Glutamatergic neuron (in vitro differentiated cells): Measurements from ENCODE around the gene SPATA25. TPM values are rescaled to one million over a fixed set of nuclear protein-coding genes. Genes with fewer than 3 reads are reported as not detected.

Experiments
- DNase-seq: peaks from one replicate; pipeline ENCODE4 v3.0.0; 2022
- H3K27ac Mint-ChIP-seq: one replicate; pipeline ENCODE4 v1.8.0; 2020; ENCODE audit warnings: mild to moderate bottlenecking, mixed read lengths, inconsistent platforms; ENCODE audit not compliant: unreplicated experiment
- H3K27me3 Mint-ChIP-seq: one replicate; pipeline ENCODE4 v1.8.0; 2020; ENCODE audit warnings: mild to moderate bottlenecking, moderate library complexity, mixed read lengths, inconsistent platforms; ENCODE audit not compliant: unreplicated experiment
- H3K36me3 Mint-ChIP-seq: one replicate; pipeline ENCODE4 v1.8.0; 2020; ENCODE audit warnings: mild to moderate bottlenecking, mixed read lengths, inconsistent platforms; ENCODE audit not compliant: unreplicated experiment
- H3K4me1 Mint-ChIP-seq: one replicate; pipeline ENCODE4 v1.8.0; 2020; ENCODE audit warnings: mild to moderate bottlenecking, low read depth, mixed read lengths, inconsistent platforms; ENCODE audit not compliant: unreplicated experiment
- H3K4me3 Mint-ChIP-seq: one replicate; pipeline ENCODE4 v1.8.0; 2020; ENCODE audit warnings: mild to moderate bottlenecking, mixed read lengths, inconsistent platforms; ENCODE audit not compliant: unreplicated experiment
- H3K9me3 Mint-ChIP-seq: one replicate; pipeline ENCODE4 v1.8.0; 2020; ENCODE audit warnings: mild to moderate bottlenecking, moderate library complexity, mixed read lengths, inconsistent platforms; ENCODE audit not compliant: unreplicated experiment
- CTCF ChIP-seq: fragments of 200-600 bp; sonication (generic); IDR thresholded peaks from one replicate; pipeline ENCODE4 v1.5.0; 2021; ENCODE audit not compliant: partially characterized antibody, unreplicated experiment
- total RNA-seq: library from RNA; stranded (reverse); fragmentation: NEBNext Ultra II Directional; extraction: Animal tissue kit (Norgen Biotek cat#: 25700); gene quantifications from one replicate; pipeline ENCODE4 v1.2.1, GENCODE V29; 2021; ENCODE audit not compliant: unreplicated experiment

Gene SPATA25
- total RNA-seq, 1 donor from 2014 or later, result 1.2 TPM

GRCh38 chr20:45857114-45857881 lies 30.1 kb downstream of the SPATA25 start, which contains the start of the genes ACOT8 and ZSWIM3:
Gene ACOT8, minus strand, starts transcription at chr20:45857392. Its CDS starts 77 bp downstream, at chr20:45857315.
Gene ZSWIM3, plus strand, starts transcription at chr20:45857614. Its CDS starts 212 bp downstream, at chr20:45857826.
- Mint-ChIP-seq H3K27ac (peak within 1 kb of the TSS; percentile 95), H3K27me3 (peaks cover 5% of the 10 kb centered on the region), H3K9me3 (peaks cover 4% of the 10 kb centered on the region), H3K36me3 (no peaks in the 10 kb centered on the region), H3K4me1 (peaks cover 6% of the 10 kb centered on the region), H3K4me3 (peak within 1 kb of the TSS; percentile 95)
- no peak for TF ChIP-seq CTCF
- DNase-seq, result peak; percentile 84

- H3K36me3 Mint-ChIP-seq, result no peaks in the 10 kb centered on the region
- H3K27me3 Mint-ChIP-seq, result peaks cover 7% of the 10 kb centered on the region
- H3K9me3 Mint-ChIP-seq, result peaks cover 4% of the 10 kb centered on the region
- no peak overlapping the region for H3K4me3 Mint-ChIP-seq
- peaks cover 5% of the 10 kb centered on the region for H3K4me1 Mint-ChIP-seq
- DNase-seq, result no peak
- TF ChIP-seq CTCF, result no peak
- no peak overlapping the region for H3K27ac Mint-ChIP-seq
Observed at GRCh38 chr20:45853484-45853883, 33.9 kb downstream of the SPATA25 start.

- Mint-ChIP-seq H3K4me1 (peaks cover 2% of the 10 kb centered on the region), H3K36me3 (no peaks in the 10 kb centered on the region), H3K27me3 (peaks cover 2% of the 10 kb centered on the region), H3K4me3 (no peak overlapping the region), H3K27ac (no peak overlapping the region), H3K9me3 (peaks cover 2% of the 10 kb centered on the region)
- DNase-seq, result no peak
- no peak for TF ChIP-seq CTCF
Observed at GRCh38 chr20:45852326-45852725, 35.1 kb downstream of the SPATA25 start.

DNA sequence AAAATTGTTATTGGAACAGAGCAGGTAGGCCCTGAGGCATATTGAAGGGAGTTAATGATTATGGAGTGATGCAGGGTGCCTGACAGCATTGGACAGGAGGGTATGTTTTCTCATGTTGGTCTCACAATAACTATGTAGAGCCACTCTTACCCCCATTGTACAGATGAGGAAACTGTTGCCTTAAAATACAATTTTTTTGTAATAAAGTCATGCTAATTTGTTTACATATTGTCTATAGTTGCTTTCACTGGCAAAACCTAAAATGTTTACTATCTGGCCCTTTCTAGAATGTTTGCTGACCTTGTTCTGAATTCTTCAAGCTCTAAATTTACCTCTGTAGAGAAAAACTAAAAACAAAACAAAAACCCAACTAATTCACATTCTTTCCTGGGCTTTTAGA lies 35.9 kb downstream of the SPATA25 start:
- Mint-ChIP-seq H3K4me3 (no peak overlapping the region), H3K9me3 (peaks cover under 1% of the 10 kb centered on the region), H3K36me3 (no peaks in the 10 kb centered on the region), H3K4me1 (peaks cover 2% of the 10 kb centered on the region), H3K27me3 (peaks cover 2% of the 10 kb centered on the region), H3K27ac (no peak overlapping the region)
- no peak for DNase-seq
- TF ChIP-seq CTCF, result no peak

DNA sequence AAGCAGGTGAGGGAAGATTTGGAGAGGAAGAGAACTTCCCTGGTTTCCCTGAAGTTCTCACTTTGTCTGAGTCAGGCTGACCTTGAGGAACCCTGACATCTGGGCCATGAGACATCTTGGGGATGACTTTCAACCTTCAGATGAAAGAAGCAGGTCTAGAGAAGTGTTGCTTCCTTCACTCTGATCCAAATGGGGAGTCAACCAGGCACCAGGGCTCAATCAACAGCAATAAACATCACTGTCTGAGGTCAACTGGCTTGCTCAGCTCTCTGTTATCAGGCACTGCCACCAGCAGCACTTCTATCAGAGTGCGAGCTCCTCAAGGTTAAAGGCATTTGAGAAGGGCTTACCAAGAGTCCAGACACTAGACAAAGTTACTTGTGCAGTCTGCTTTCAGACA lies 36.5 kb downstream of the SPATA25 start:
- H3K36me3 Mint-ChIP-seq, result no peaks in the 10 kb centered on the region
- no peak for TF ChIP-seq CTCF
- no peaks in the 10 kb centered on the region for H3K9me3 Mint-ChIP-seq
- peaks cover 2% of the 10 kb centered on the region for H3K4me1 Mint-ChIP-seq
- peaks cover 2% of the 10 kb centered on the region for H3K27me3 Mint-ChIP-seq
- no peak for DNase-seq
- H3K27ac Mint-ChIP-seq, result no peak overlapping the region
- H3K4me3 Mint-ChIP-seq, result no peak overlapping the region
